Gastroesophageal sphincter (tissue), 4 donors: ENCODE measurements around the gene TAGLN2. TPM values are rescaled to one million over a fixed set of nuclear protein-coding genes. Genes with fewer than 3 reads are reported as not detected.

Experiments used
- ATAC-seq: fragments of 150-250 bp; one replicate; pipeline ENCODE4 v1.9.1; 2016; ENCODE audit warnings: mild to moderate bottlenecking, moderate library complexity
- H3K27ac ChIP-seq, 4 donors: fragments of 200-600 bp; sonication (generic) in 3 of 4; 1 replicate in 3 of 4; 2 replicates in 1 of 4; pipeline ENCODE4 v1.5.1; 2016 to 2019
- H3K27me3 ChIP-seq: fragments of 200-600 bp; sonication (generic); one replicate; pipeline ENCODE4 v1.5.1; 2019
- H3K36me3 ChIP-seq, 2 donors: fragments of 200-600 bp; sonication (generic); one replicate each; pipeline ENCODE4 v1.5.1; 2019; ENCODE audit warnings: control low read depth in 1 of 2
- H3K4me1 ChIP-seq, 3 donors: fragments of 200-600 bp; sonication (generic); 1 replicate in 2 of 3; 2 replicates in 1 of 3; pipeline ENCODE4 v1.5.1; 2016 to 2019; ENCODE audit warnings: control low read depth in 2 of 3
- H3K4me3 ChIP-seq, 2 donors: fragments of 200-600 bp; sonication (generic); one replicate each; pipeline ENCODE4 v1.5.1; 2019; ENCODE audit warnings: mild to moderate bottlenecking in 1 of 2, moderate library complexity in 1 of 2
- H3K9me3 ChIP-seq, 3 donors: fragments of 200-600 bp; sonication (generic); one replicate each; pipeline ENCODE4 v1.5.1; 2017 to 2019; ENCODE audit warnings: control low read depth in 2 of 3
- CTCF ChIP-seq, 4 experiments: fragments of 200-600 bp in 2 of 4; fragments of 450-650 bp in 2 of 4; sonication (generic) in 1 of 4; IDR thresholded peaks; one replicate each; pipeline ENCODE4 v1.5.1; 2017 to 2019; ENCODE audit warnings: antibody characterized with exemption in 4 of 4, mild to moderate bottlenecking in 2 of 4, moderate library complexity in 2 of 4
- EP300 ChIP-seq: sonication (generic); formaldehyde crosslinking; IDR thresholded peaks from one replicate; pipeline ENCODE4 v1.6.1; 2017; ENCODE audit warnings: antibody characterized with exemption, mild to moderate bottlenecking
- POLR2A ChIP-seq, 2 donors: fragments of 450-650 bp; IDR thresholded peaks; one replicate each; pipeline ENCODE4 v1.6.1; 2017; ENCODE audit warnings: antibody characterized with exemption in 2 of 2, mild to moderate bottlenecking in 2 of 2, moderate library complexity in 1 of 2
- POLR2AphosphoS5 ChIP-seq: sonication (generic); formaldehyde crosslinking; IDR thresholded peaks from one replicate; pipeline ENCODE4 v1.6.1; 2017; ENCODE audit warnings: antibody characterized with exemption
- WGBS, 2 donors: methylation state at CpG; one replicate each; pipeline ENCODE4 v1.1.5; 2018; ENCODE audit warnings: low coverage in 1 of 2; 5-methylcytosine and 5-hydroxymethylcytosine counted together
- total RNA-seq, 4 donors: library from RNA; depleted of rRNA; stranded (reverse); fragments of >200 nt; gene quantifications; one replicate each; pipeline ENCODE4 v1.1.0, GENCODE V29; 2016

The TAGLN2 gene
- total RNA-seq, 4 donors from 2014 or later, result 75.3 to 239 (median 217) TPM

GRCh38 chr1:159884296-159884695, 41.0 kb downstream of the TAGLN2 start:
- whole genome bisulfite sequencing, 2 donors, result 90 to 93% methylated on average over 3 to 6 of the region's 8 CpGs
- TF ChIP-seq POLR2AphosphoS5 (no peak), CTCF (IDR thresholded peaks at IDR 0.05) (no peak), POLR2A (IDR thresholded peaks at IDR 0.05) (no peak), EP300 (no peak)
- Histone ChIP-seq H3K27ac (no peak overlapping the region), H3K4me3 (no peak overlapping the region), H3K27me3 (no peaks in the 10 kb centered on the region), H3K4me1 (peaks cover 0 to 12% (median 1%) of the 10 kb centered on the region in 3 donors), H3K9me3 (no peaks in the 10 kb centered on the region), H3K36me3 (peaks cover 0 to 3% of the 10 kb centered on the region in 2 donors)
- no peak for ATAC-seq

GRCh38 chr1:159883134-159883533, 42.2 kb downstream of the TAGLN2 start:
- TF ChIP-seq POLR2AphosphoS5 (no peak), EP300 (no peak), CTCF (IDR thresholded peaks at IDR 0.05) (no peak), POLR2A (IDR thresholded peaks at IDR 0.05) (no peak)
- H3K27ac ChIP-seq, result no peak overlapping the region
- no peaks in the 10 kb centered on the region for H3K9me3 ChIP-seq
- peaks cover 0 to 3% of the 10 kb centered on the region in 2 donors for H3K36me3 ChIP-seq
- H3K4me3 ChIP-seq, result no peak overlapping the region
- H3K4me1 ChIP-seq, result peaks cover 0 to 8% (median 0%) of the 10 kb centered on the region in 3 donors
- no peak for ATAC-seq
- H3K27me3 ChIP-seq, result no peaks in the 10 kb centered on the region
- 87 to 94% methylated on average over 3 of the region's 4 CpGs for WGBS, 2 donors

GRCh38 chr1:159882527-159882862, 42.8 kb downstream of the TAGLN2 start:
- Histone ChIP-seq H3K9me3 (no peaks in the 10 kb centered on the region), H3K36me3 (peaks cover 0 to 3% of the 10 kb centered on the region in 2 donors), H3K4me3 (no peak overlapping the region), H3K27me3 (no peaks in the 10 kb centered on the region), H3K27ac (no peak overlapping the region), H3K4me1 (peaks cover 0 to 8% (median 0%) of the 10 kb centered on the region in 3 donors)
- ATAC-seq, result no peak
- 81 to 86% methylated on average over 2 of the region's 2 CpGs for WGBS, 2 donors
- TF ChIP-seq CTCF (IDR thresholded peaks at IDR 0.05) (no peak), POLR2A (IDR thresholded peaks at IDR 0.05) (no peak), EP300 (no peak), POLR2AphosphoS5 (no peak)

GRCh38 chr1:159881622-159882526, 43.4 kb downstream of the TAGLN2 start:
- Histone ChIP-seq H3K27ac (no peak overlapping the region), H3K36me3 (peaks cover 0 to 3% of the 10 kb centered on the region in 2 donors), H3K9me3 (no peaks in the 10 kb centered on the region), H3K4me1 (peaks cover 0 to 8% (median 0%) of the 10 kb centered on the region in 3 donors), H3K4me3 (no peak overlapping the region), H3K27me3 (no peaks in the 10 kb centered on the region)
- 56 to 62% methylated on average over 6 of the region's 6 CpGs for WGBS, 2 donors
- TF ChIP-seq EP300 (no peak), POLR2AphosphoS5 (no peak), POLR2A (IDR thresholded peaks at IDR 0.05) (no peak), CTCF (IDR thresholded peaks at IDR 0.05) (no peak)
- no peak for ATAC-seq

GRCh38 chr1:159880430-159880829, 44.9 kb downstream of the TAGLN2 start:
- ATAC-seq, result no peak
- peaks cover 0 to 3% of the 10 kb centered on the region in 2 donors for H3K36me3 ChIP-seq
- no peaks in the 10 kb centered on the region for H3K9me3 ChIP-seq
- no peaks in the 10 kb centered on the region for H3K27me3 ChIP-seq
- no peak overlapping the region for H3K4me3 ChIP-seq
- TF ChIP-seq POLR2A (IDR thresholded peaks at IDR 0.05) (no peak), POLR2AphosphoS5 (no peak)
- peaks cover 0 to 8% (median 0%) of the 10 kb centered on the region in 3 donors for H3K4me1 ChIP-seq
- whole genome bisulfite sequencing, 2 donors, result 83% methylated on average over 3 of the region's 3 CpGs; no CpG with 5 or more reads in 1 of the 2 donors
- H3K27ac ChIP-seq, result no peak overlapping the region
